ENCODE measurements around the gene TNFAIP6.

Gene TNFAIP6

GRCh38 chr2:151395509-151396374, 38.4 kb downstream of the TNFAIP6 start:
- no peaks in the 10 kb centered on the region for H3K27me3 ChIP-seq (ENCODE audit: insufficient read depth, low read length, poor library complexity, severe bottlenecking)
- TF ChIP-seq EZH2phosphoT487 (IDR thresholded peaks at IDR 0.05; ENCODE audit: borderline replicate concordance) (no peak), CTCF (conservative IDR thresholded peaks at IDR 0.05; ENCODE audit: low read length) (no peak)
- H3K4me2 ChIP-seq (ENCODE audit: low read depth, low read length, poor library complexity, severe bottlenecking), result no peak overlapping the region
- H3K9ac ChIP-seq (ENCODE audit: low read depth, low read length, poor library complexity, severe bottlenecking), result no peak overlapping the region
- H3K9me3 ChIP-seq (ENCODE audit: insufficient read depth, low read depth, low read length), result no peaks in the 10 kb centered on the region
- H3K79me2 ChIP-seq (ENCODE audit: insufficient read depth, low read length), result no peaks in the 10 kb centered on the region
- no peaks in the 10 kb centered on the region for H3F3A ChIP-seq (ENCODE audit: low read depth)
- H3K36me3 ChIP-seq (ENCODE audit: insufficient read depth, low read length), result no peaks in the 10 kb centered on the region
- no peak overlapping the region for H2AFZ ChIP-seq (ENCODE audit: low read length)
- H4K20me1 ChIP-seq (ENCODE audit: insufficient read depth, low read length, poor library complexity, severe bottlenecking), result no peaks in the 10 kb centered on the region
- peaks cover 5% of the 10 kb centered on the region for H3K4me1 ChIP-seq (ENCODE audit: insufficient read depth, low read length, poor library complexity, severe bottlenecking)
- H3K9me2 ChIP-seq (replicated peaks; ENCODE audit: low read depth, low read length), result no peaks in the 10 kb centered on the region
- H3K4me3 ChIP-seq (ENCODE audit: low read length, poor library complexity, severe bottlenecking), result no peak overlapping the region

GRCh38 chr2:151399981-151400380, 42.6 kb downstream of the TNFAIP6 start:
- Histone ChIP-seq H3K9ac (ENCODE audit: low read depth, low read length, poor library complexity, severe bottlenecking) (no peak overlapping the region), H4K20me1 (ENCODE audit: insufficient read depth, low read length, poor library complexity, severe bottlenecking) (no peaks in the 10 kb centered on the region), H3K4me2 (ENCODE audit: low read depth, low read length, poor library complexity, severe bottlenecking) (no peak overlapping the region), H3F3A (ENCODE audit: low read depth) (no peaks in the 10 kb centered on the region), H3K4me1 (ENCODE audit: insufficient read depth, low read length, poor library complexity, severe bottlenecking) (peaks cover 5% of the 10 kb centered on the region), H3K27me3 (ENCODE audit: insufficient read depth, low read length, poor library complexity, severe bottlenecking) (no peaks in the 10 kb centered on the region), H3K36me3 (ENCODE audit: insufficient read depth, low read length) (no peaks in the 10 kb centered on the region), H3K4me3 (ENCODE audit: low read length, poor library complexity, severe bottlenecking) (no peak overlapping the region), H3K9me2 (replicated peaks; ENCODE audit: low read depth, low read length) (no peaks in the 10 kb centered on the region), H2AFZ (ENCODE audit: low read length) (no peak overlapping the region), H3K79me2 (ENCODE audit: insufficient read depth, low read length) (no peaks in the 10 kb centered on the region), H3K9me3 (ENCODE audit: insufficient read depth, low read depth, low read length) (no peaks in the 10 kb centered on the region)
- TF ChIP-seq EZH2phosphoT487 (IDR thresholded peaks at IDR 0.05; ENCODE audit: borderline replicate concordance) (no peak), CTCF (conservative IDR thresholded peaks at IDR 0.05; ENCODE audit: low read length) (no peak)

GRCh38 chr2:151401149-151401548, 43.8 kb downstream of the TNFAIP6 start:
- H3K9me2 ChIP-seq (replicated peaks; ENCODE audit: low read depth, low read length), result no peaks in the 10 kb centered on the region
- no peaks in the 10 kb centered on the region for H3K79me2 ChIP-seq (ENCODE audit: insufficient read depth, low read length)
- H3K9ac ChIP-seq (ENCODE audit: low read depth, low read length, poor library complexity, severe bottlenecking), result no peak overlapping the region
- no peaks in the 10 kb centered on the region for H4K20me1 ChIP-seq (ENCODE audit: insufficient read depth, low read length, poor library complexity, severe bottlenecking)
- H3F3A ChIP-seq (ENCODE audit: low read depth), result no peaks in the 10 kb centered on the region
- H3K4me1 ChIP-seq (ENCODE audit: insufficient read depth, low read length, poor library complexity, severe bottlenecking), result no peaks in the 10 kb centered on the region
- H3K9me3 ChIP-seq (ENCODE audit: insufficient read depth, low read depth, low read length), result no peaks in the 10 kb centered on the region
- H3K36me3 ChIP-seq (ENCODE audit: insufficient read depth, low read length), result no peaks in the 10 kb centered on the region
- TF ChIP-seq CTCF (conservative IDR thresholded peaks at IDR 0.05; ENCODE audit: low read length) (no peak), EZH2phosphoT487 (IDR thresholded peaks at IDR 0.05; ENCODE audit: borderline replicate concordance) (no peak)
- H2AFZ ChIP-seq (ENCODE audit: low read length), result no peak overlapping the region
- H3K4me2 ChIP-seq (ENCODE audit: low read depth, low read length, poor library complexity, severe bottlenecking), result no peak overlapping the region
- H3K27me3 ChIP-seq (ENCODE audit: insufficient read depth, low read length, poor library complexity, severe bottlenecking), result no peaks in the 10 kb centered on the region
- H3K4me3 ChIP-seq (ENCODE audit: low read length, poor library complexity, severe bottlenecking), result no peak overlapping the region

Measured in Loucy (cell line).